IMR-90 (cell line): ENCODE results near the gene NDRG2.

Experiments used
- BHLHE40 ChIP-seq: fragments of 150-350 bp; IDR thresholded peaks from 2 replicates; pipeline ENCODE4 v1.6.1; 2016; ENCODE audit warnings: mild to moderate bottlenecking, low read depth, low read length
- CEBPB ChIP-seq: IDR thresholded peaks from 2 replicates; pipeline ENCODE4 v1.6.1; 2012; ENCODE audit warnings: low read depth, low read length, improper control_type of control experiment
- CHD1 ChIP-seq: IDR thresholded peaks from 2 replicates; pipeline ENCODE4 v1.6.1; 2012; ENCODE audit warnings: low read depth, low read length, improper control_type of control experiment
- FOS ChIP-seq: fragments of 150-350 bp; IDR thresholded peaks from 2 replicates; pipeline ENCODE4 v1.6.1; 2016; ENCODE audit warnings: low read depth, low read length
- MAFK ChIP-seq: IDR thresholded peaks from 2 replicates; pipeline ENCODE4 v1.6.1; 2012; ENCODE audit warnings: low read depth, low read length, improper control_type of control experiment
- NFE2L2 ChIP-seq: fragments of 150-350 bp; IDR thresholded peaks from 2 replicates; pipeline ENCODE4 v1.6.1; 2016; ENCODE audit warnings: low read depth, mild to moderate bottlenecking, low read length
- POLR2A ChIP-seq: IDR thresholded peaks from 2 replicates; pipeline ENCODE4 v1.6.1; 2012; ENCODE audit warnings: mild to moderate bottlenecking, low read depth, low read length
- RAD21 ChIP-seq: IDR thresholded peaks from 2 replicates; pipeline ENCODE4 v1.6.1; 2012; ENCODE audit warnings: low read length, improper control_type of control experiment
- RFX5 ChIP-seq: IDR thresholded peaks from 2 replicates; pipeline ENCODE4 v1.8.0; 2012; ENCODE audit warnings: low read depth, mild to moderate bottlenecking, low read length, moderate library complexity
- SMC3 ChIP-seq: fragments of 150-350 bp; IDR thresholded peaks from 2 replicates; pipeline ENCODE4 v1.6.1; 2016; ENCODE audit warnings: low read depth, mild to moderate bottlenecking, antibody characterized with exemption, low read length, moderate library complexity
- TF ChIP-seq, protein P1 (sequence below): conservative IDR thresholded peaks from 2 replicates; pipeline ENCODE4 v1.5.1; 2012; ENCODE audit warnings: mild to moderate bottlenecking, low read depth, low read length, improper control_type of control experiment
- TF ChIP-seq, protein P2 (sequence below): fragments of 150-350 bp; IDR thresholded peaks from 2 replicates; pipeline ENCODE4 v1.6.1; 2017; ENCODE audit warnings: mild to moderate bottlenecking, antibody characterized with exemption, low read length, low read depth

DNA sequence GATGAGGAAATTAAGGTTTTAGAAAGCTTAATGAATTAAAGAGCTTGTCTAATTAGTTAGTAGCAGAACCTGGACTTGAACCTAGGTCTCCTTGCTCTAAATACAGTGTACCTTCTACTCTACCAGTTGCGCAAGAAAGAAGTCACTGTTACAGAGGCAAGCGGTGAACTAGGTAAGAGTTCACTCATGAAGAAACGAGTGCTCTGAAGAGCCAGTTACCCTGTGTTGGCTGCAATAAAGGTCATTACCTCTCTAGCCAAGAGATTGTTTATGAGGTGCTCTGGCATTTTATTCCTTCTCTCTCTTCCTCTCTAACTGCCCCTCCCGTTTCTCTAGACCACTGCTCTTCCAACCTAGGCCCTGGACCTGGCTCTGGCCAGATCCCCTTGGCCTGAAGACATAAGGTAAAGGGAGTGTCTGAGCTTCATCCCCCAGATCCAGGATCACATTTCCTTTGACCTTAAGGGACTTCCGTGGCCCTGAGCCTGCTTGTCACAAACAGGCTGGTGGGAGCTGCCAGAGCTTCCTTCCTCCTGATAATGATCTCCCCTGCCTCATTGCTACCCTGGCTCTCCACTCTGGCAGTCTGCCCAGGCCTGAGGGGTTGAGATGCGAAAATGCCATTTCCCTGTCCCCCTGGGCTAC, 19.2 kb upstream of the NDRG2 start:
- TF ChIP-seq RFX5 (no peak), POLR2A (no peak), CHD1 (no peak), CEBPB (peak; percentile 85), NFE2L2 (no peak), RAD21 (no peak), FOS (no peak), BHLHE40 (no peak), SMC3 (no peak), MAFK (no peak)
- TF ChIP-seq, protein P1, sequence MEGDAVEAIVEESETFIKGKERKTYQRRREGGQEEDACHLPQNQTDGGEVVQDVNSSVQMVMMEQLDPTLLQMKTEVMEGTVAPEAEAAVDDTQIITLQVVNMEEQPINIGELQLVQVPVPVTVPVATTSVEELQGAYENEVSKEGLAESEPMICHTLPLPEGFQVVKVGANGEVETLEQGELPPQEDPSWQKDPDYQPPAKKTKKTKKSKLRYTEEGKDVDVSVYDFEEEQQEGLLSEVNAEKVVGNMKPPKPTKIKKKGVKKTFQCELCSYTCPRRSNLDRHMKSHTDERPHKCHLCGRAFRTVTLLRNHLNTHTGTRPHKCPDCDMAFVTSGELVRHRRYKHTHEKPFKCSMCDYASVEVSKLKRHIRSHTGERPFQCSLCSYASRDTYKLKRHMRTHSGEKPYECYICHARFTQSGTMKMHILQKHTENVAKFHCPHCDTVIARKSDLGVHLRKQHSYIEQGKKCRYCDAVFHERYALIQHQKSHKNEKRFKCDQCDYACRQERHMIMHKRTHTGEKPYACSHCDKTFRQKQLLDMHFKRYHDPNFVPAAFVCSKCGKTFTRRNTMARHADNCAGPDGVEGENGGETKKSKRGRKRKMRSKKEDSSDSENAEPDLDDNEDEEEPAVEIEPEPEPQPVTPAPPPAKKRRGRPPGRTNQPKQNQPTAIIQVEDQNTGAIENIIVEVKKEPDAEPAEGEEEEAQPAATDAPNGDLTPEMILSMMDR = no peak
- TF ChIP-seq, protein P2, sequence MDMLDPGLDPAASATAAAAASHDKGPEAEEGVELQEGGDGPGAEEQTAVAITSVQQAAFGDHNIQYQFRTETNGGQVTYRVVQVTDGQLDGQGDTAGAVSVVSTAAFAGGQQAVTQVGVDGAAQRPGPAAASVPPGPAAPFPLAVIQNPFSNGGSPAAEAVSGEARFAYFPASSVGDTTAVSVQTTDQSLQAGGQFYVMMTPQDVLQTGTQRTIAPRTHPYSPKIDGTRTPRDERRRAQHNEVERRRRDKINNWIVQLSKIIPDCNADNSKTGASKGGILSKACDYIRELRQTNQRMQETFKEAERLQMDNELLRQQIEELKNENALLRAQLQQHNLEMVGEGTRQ = no peak
